ENCODE data around the gene GPR18. TPM values are rescaled to one million over a fixed set of nuclear protein-coding genes. Genes with fewer than 3 reads are reported as not detected.
"Not testable (repeated sequence)": the region's sequence is repeated elsewhere in the genome, so short reads cannot be mapped to it uniquely, and the experiment has no call there.

GPR18 gene
- total and polyA plus RNA-seq, 12 donors: 0.03 to 0.78 TPM; not detected in 10

DNA sequence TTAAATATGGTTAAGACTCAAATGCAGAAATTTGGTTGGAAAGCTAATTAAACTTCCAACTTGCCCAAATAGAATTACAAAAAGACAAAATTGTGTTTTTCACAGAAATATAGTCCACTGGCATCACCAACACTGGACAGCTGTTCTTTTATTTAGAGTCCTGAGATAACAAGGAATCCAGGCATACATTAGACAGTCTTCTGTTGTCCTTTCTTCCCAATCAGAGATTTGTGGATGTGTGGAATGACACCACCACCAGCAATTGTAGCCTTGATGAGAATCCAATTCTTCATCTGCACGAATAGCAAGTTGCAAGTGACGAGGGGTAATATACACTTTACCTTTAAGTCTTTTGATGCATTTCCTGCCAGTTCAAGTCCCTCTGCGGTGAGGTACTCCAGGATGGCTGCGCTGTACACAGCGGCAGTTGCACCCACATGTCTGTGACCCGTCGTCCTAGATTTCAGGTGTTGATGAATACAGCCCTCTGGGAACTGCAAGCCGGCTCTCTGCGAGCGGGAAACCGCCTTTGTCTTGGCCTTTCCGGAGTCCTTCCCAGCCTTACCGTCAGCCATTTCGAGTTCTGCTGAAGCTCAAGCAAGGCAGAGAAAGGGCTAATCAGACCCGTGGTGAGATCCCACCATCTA, 42.9 kb downstream of the GPR18 start:
- H3K27me3 ChIP-seq: no peaks in the 10 kb centered on the region
- peaks cover 11 to 14% of the 10 kb centered on the region in 2 donors for H3K4me1 ChIP-seq (replicated peaks in 1 of 2)
- TF ChIP-seq POLR2A (IDR thresholded peaks at IDR 0.05): no peak
- TF ChIP-seq, protein P1, sequence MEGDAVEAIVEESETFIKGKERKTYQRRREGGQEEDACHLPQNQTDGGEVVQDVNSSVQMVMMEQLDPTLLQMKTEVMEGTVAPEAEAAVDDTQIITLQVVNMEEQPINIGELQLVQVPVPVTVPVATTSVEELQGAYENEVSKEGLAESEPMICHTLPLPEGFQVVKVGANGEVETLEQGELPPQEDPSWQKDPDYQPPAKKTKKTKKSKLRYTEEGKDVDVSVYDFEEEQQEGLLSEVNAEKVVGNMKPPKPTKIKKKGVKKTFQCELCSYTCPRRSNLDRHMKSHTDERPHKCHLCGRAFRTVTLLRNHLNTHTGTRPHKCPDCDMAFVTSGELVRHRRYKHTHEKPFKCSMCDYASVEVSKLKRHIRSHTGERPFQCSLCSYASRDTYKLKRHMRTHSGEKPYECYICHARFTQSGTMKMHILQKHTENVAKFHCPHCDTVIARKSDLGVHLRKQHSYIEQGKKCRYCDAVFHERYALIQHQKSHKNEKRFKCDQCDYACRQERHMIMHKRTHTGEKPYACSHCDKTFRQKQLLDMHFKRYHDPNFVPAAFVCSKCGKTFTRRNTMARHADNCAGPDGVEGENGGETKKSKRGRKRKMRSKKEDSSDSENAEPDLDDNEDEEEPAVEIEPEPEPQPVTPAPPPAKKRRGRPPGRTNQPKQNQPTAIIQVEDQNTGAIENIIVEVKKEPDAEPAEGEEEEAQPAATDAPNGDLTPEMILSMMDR (IDR thresholded peaks at IDR 0.05): no peak
- H3K27ac ChIP-seq: no peak overlapping the region
- H3K9me3 ChIP-seq (replicated peaks in 1 of 3): no peaks in the 10 kb centered on the region
- WGBS, 4 donors: 85 to 94% (median 91%) methylated on average over 15 of the region's 15 CpGs
- no peak overlapping the region for H3K4me3 ChIP-seq
- no peak for DNase-seq
- no peaks in the 10 kb centered on the region for H3K36me3 ChIP-seq (replicated peaks in 1 of 2)
- intact Hi-C loops (cut with DNase I): no loop called here

DNA sequence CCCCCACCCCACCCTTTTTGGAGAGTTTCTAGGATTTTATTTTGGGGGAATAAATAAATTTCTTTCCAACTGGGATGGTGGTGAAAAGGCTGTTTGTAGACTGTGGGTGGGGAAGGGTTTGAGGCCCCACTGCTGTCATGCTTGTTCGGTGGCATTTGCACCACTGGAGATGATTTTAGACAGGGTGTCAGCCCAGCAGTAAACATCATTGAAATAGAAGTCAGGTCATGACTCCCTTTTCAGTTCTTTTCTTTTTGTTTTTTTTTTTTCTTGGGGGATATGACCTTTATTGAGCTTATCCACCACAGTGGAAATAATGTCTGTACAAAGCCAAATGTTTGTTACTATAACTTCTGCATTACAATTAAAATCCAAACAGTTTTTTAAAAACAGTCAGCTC, 43.4 kb downstream of the GPR18 start:
- WGBS, 4 donors: 67 to 85% (median 71%) methylated on average over 1 of the region's 1 CpG
- DNase-seq: no peak
- TF ChIP-seq, protein P1 (IDR thresholded peaks at IDR 0.05): no peak
- TF ChIP-seq POLR2A (IDR thresholded peaks at IDR 0.05): no peak
- H3K36me3 ChIP-seq (replicated peaks in 1 of 2): no peaks in the 10 kb centered on the region
- H3K4me1 ChIP-seq (replicated peaks in 1 of 2): peaks cover 11 to 14% of the 10 kb centered on the region in 2 donors
- no peaks in the 10 kb centered on the region for H3K27me3 ChIP-seq
- H3K27ac ChIP-seq: no peak overlapping the region
- intact Hi-C loops (cut with DNase I): no loop called here
- H3K4me3 ChIP-seq: no peak overlapping the region
- no peaks in the 10 kb centered on the region for H3K9me3 ChIP-seq (replicated peaks in 1 of 3)

DNA sequence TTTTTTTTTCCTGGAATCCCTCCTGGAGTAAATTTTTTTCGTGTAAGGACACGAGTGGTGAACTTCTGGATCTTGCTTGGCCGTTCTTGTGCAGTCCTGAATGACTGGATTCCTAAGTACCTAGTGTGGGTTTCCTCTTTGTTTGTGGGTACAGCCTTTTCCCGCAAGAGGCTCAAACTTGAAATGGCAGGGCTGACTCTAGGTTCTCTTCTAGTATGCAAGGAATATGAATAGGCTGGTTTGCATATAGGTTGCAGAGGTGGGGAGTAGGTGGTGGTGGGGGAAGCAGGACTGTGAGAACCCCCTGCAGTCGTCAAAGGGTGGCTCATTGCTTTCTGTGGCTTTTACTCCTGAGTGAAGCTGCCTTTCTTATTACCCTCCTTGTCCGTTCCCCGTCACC, 43.9 kb downstream of the GPR18 start:
- TF ChIP-seq, protein P1 (IDR thresholded peaks at IDR 0.05): no peak
- no peak for DNase-seq
- Histone ChIP-seq H3K9me3 (replicated peaks in 1 of 3) (no peaks in the 10 kb centered on the region), H3K36me3 (replicated peaks in 1 of 2) (no peaks in the 10 kb centered on the region), H3K4me1 (replicated peaks in 1 of 2) (peaks cover 11 to 14% of the 10 kb centered on the region in 2 donors), H3K27ac (no peak overlapping the region), H3K4me3 (no peak overlapping the region), H3K27me3 (no peaks in the 10 kb centered on the region)
- intact Hi-C loops (cut with DNase I): no loop called here
- 70 to 83% (median 80%) methylated on average over 7 of the region's 7 CpGs for WGBS, 4 donors

DNA sequence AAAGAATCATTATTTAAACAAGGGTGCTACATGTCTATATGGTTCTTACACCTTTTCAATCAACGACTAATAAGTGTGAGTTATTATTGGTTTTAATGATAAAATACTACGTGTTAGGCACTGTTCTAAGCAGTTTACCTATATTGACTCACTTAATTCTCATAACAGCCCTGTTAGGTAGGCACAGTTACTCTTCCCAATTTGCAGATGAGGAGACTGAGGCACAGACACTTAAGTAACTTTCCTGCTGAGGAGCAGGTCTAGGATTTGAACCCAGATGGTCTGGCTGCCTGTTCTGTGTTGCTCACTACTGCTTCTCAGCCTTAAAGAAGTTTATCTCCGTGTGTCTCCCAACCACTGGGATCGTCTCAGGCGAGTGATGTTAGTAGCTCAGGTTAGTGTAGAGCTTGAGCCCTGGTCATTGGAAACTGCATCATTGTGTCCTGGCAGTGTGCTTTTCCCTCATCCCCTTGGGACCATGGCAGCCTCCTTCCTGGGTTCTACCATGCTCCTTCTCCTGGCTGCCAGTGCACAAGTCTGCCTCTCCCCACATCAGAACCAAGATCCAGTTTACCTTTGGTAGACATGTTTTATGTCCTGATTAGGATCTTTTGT, 46.7 kb downstream of the GPR18 start:
- no peak overlapping the region for H3K27ac ChIP-seq
- DNase-seq: no peak
- H3K4me3 ChIP-seq: no peak overlapping the region
- H3K36me3 ChIP-seq (replicated peaks in 1 of 2): no peaks in the 10 kb centered on the region
- no peaks in the 10 kb centered on the region for H3K9me3 ChIP-seq (replicated peaks in 1 of 3)
- intact Hi-C loops (cut with DNase I): no loop called here
- 95 to 98% (median 97%) methylated on average over 5 of the region's 5 CpGs for WGBS, 4 donors
- no peaks in the 10 kb centered on the region for H3K4me1 ChIP-seq (replicated peaks in 1 of 2)
- no peak for TF ChIP-seq POLR2A (IDR thresholded peaks at IDR 0.05)
- no peaks in the 10 kb centered on the region for H3K27me3 ChIP-seq

DNA sequence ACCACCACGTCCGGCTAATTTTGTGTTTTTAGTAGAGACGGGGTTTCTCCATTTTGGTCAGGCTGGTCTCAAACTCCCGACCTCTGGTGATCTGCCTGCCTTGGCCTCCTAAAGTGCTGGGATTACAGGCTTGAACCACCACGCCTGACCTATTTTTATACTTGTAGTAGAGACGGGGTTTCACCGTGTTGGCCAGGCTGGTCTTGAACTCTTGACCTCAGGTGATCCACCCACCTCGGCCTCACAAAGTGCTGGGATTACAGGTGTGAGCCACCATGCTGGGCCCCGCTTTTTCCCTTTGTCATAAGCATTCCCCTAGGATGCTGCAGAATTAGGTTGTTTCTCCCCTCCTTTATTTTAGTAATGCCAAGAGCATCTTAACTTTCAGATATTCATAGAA, 47.6 kb downstream of the GPR18 start:
- H3K4me3 ChIP-seq; intact Hi-C loops (cut with DNase I); H3K36me3 ChIP-seq (replicated peaks in 1 of 2); H3K27me3 ChIP-seq; H3K4me1 ChIP-seq (replicated peaks in 1 of 2); H3K9me3 ChIP-seq (replicated peaks in 1 of 3); H3K27ac ChIP-seq: not testable (repeated sequence)
- peak in 1 of 7 donors; percentile 27 for DNase-seq
- WGBS, 4 donors: 91 to 94% (median 93%) methylated on average over 9 of the region's 9 CpGs

Data from adrenal gland (tissue), 12 donors.